GM21360 (cell line): ENCODE measurements around the gene SCARB2.
"Not testable (repeated sequence)": the region's sequence is repeated elsewhere in the genome, so short reads cannot be mapped to it uniquely, and the experiment has no call there.

Source experiments
- ATAC-seq: cut with Tn5 transposase; IDR thresholded peaks from one replicate; pipeline ENCODE4 v1.9.1; 2021; ENCODE audit warnings: mild to moderate bottlenecking, moderate library complexity; ENCODE audit not compliant: unreplicated experiment

SCARB2 gene

GRCh38 chr4:76213415-76214176 lies at the start of gene SCARB2:
SCARB2 (minus strand) TSS chr4:76213824; CDS start chr4:76213543, 281 bp downstream.
- ATAC-seq: peak; percentile 82

- ATAC-seq: no peak
Measured at GRCh38 chr4:76260571-76260970, 46.9 kb upstream of the SCARB2 start.

- ATAC-seq: no peak
Measured at GRCh38 chr4:76257824-76258223, 44.2 kb upstream of the SCARB2 start.

- ATAC-seq: no peak
Measured at GRCh38 chr4:76256968-76257367, 43.3 kb upstream of the SCARB2 start.

- ATAC-seq: no peak
Measured at GRCh38 chr4:76256032-76256431, 42.4 kb upstream of the SCARB2 start.

- no peak for ATAC-seq
Measured at GRCh38 chr4:76253511-76253910, 39.9 kb upstream of the SCARB2 start.

GRCh38 chr4:76252271-76252653 lies 38.6 kb upstream of the SCARB2 start:
- ATAC-seq: no peak

- ATAC-seq: no peak
Measured at GRCh38 chr4:76251441-76252270, 38.0 kb upstream of the SCARB2 start, which contains the start of gene FAM47E. FAM47E (plus strand) TSS chr4:76251721; CDS start chr4:76251747, 26 bp downstream.

- no peak for ATAC-seq
Measured at GRCh38 chr4:76250962-76251361, 37.3 kb upstream of the SCARB2 start.

GRCh38 chr4:76246852-76247251 lies 33.2 kb upstream of the SCARB2 start:
- ATAC-seq: no peak

GRCh38 chr4:76246025-76246424 lies 32.4 kb upstream of the SCARB2 start:
- no peak for ATAC-seq

GRCh38 chr4:76243877-76244276 lies 30.3 kb upstream of the SCARB2 start:
- not testable (repeated sequence) for ATAC-seq

GRCh38 chr4:76240236-76240635 lies 26.6 kb upstream of the SCARB2 start:
- ATAC-seq: no peak

GRCh38 chr4:76238701-76239100 lies 25.1 kb upstream of the SCARB2 start:
- ATAC-seq: no peak

GRCh38 chr4:76238236-76238635 lies 24.6 kb upstream of the SCARB2 start:
- ATAC-seq: no peak

GRCh38 chr4:76235915-76236314 lies 22.3 kb upstream of the SCARB2 start:
- no peak for ATAC-seq

GRCh38 chr4:76235407-76235806 lies 21.8 kb upstream of the SCARB2 start:
- ATAC-seq: no peak

GRCh38 chr4:76234679-76235044 lies 21.0 kb upstream of the SCARB2 start:
- no peak for ATAC-seq

GRCh38 chr4:76233967-76234678 lies 20.5 kb upstream of the SCARB2 start:
- ATAC-seq: no peak

- ATAC-seq: no peak
Measured at GRCh38 chr4:76233529-76233928, 19.9 kb upstream of the SCARB2 start.

- no peak for ATAC-seq
Measured at GRCh38 chr4:76233083-76233482, 19.5 kb upstream of the SCARB2 start.
